Neuronal stem cell (in vitro differentiated cells): ENCODE data around the gene P4HA1.

Experiments used
- DNase-seq: peaks from one replicate; pipeline ENCODE4 v3.0.0-alpha.2; 2013; ENCODE audit warnings: low spot score
- H2AFZ ChIP-seq: one replicate; pipeline ENCODE4 v1.6.1; 2013; ENCODE audit warnings: mild to moderate bottlenecking, low read length, inconsistent platforms
- H2AK5ac ChIP-seq: 2 replicates; pipeline ENCODE4 v1.6.1; 2013; ENCODE audit warnings: low read depth, mild to moderate bottlenecking, inconsistent platforms, low read length, moderate library complexity, mixed read lengths
- H2BK120ac ChIP-seq: 2 replicates; pipeline ENCODE4 v1.6.1; 2013; ENCODE audit warnings: low read depth, mild to moderate bottlenecking, inconsistent platforms, low read length, moderate library complexity, mixed read lengths
- H2BK12ac ChIP-seq: one replicate; pipeline ENCODE4 v1.6.1; 2013; ENCODE audit warnings: low read length, inconsistent platforms
- H2BK15ac ChIP-seq: 2 replicates; pipeline ENCODE4 v1.6.1; 2013; ENCODE audit warnings: mild to moderate bottlenecking, low read length, inconsistent platforms, mixed read lengths
- H2BK5ac ChIP-seq: one replicate; pipeline ENCODE4 v1.6.1; 2013; ENCODE audit warnings: inconsistent platforms, mild to moderate bottlenecking, low read length, moderate library complexity
- H3K14ac ChIP-seq: one replicate; pipeline ENCODE4 v1.6.1; 2013; ENCODE audit warnings: low read length, inconsistent platforms
- H3K18ac ChIP-seq: 2 replicates; pipeline ENCODE4 v1.6.1; 2013; ENCODE audit warnings: low read length, inconsistent platforms
- H3K23ac ChIP-seq: 2 replicates; pipeline ENCODE4 v1.6.1; 2013; ENCODE audit warnings: low read depth, mild to moderate bottlenecking, mixed read lengths, low read length, inconsistent platforms; ENCODE audit not compliant: poor library complexity
- H3K27ac ChIP-seq: replicated peaks from 3 replicates; pipeline ENCODE4 v1.5.1; 2013; ENCODE audit warnings: low read length, inconsistent platforms
- H3K27me3 ChIP-seq, 3 experiments: 2 replicates each; pipeline ENCODE4 v1.6.1; 2013; ENCODE audit warnings: low read length in 3 of 3, mild to moderate bottlenecking in 2 of 3, inconsistent platforms in 1 of 3, low read depth in 1 of 3, mixed read lengths in 1 of 3, moderate library complexity in 1 of 3; ENCODE audit not compliant: control insufficient read depth in 3 of 3, insufficient read depth in 3 of 3
- H3K36me3 ChIP-seq, 2 donors: replicated peaks in 1 of 2; 2 replicates each; pipeline ENCODE4 v1.6.1; 2013; ENCODE audit warnings: low read length in 2 of 2; ENCODE audit not compliant: control insufficient read depth in 2 of 2, insufficient read depth in 2 of 2
- H3K4ac ChIP-seq: 2 replicates; pipeline ENCODE4 v1.6.1; 2013; ENCODE audit warnings: inconsistent platforms, mild to moderate bottlenecking, low read length, moderate library complexity
- H3K4me1 ChIP-seq, 2 donors: 1 replicate in 1 of 2; 2 replicates in 1 of 2; pipeline ENCODE4 v1.6.1; 2013; ENCODE audit warnings: low read length in 2 of 2, low read depth in 1 of 2; ENCODE audit not compliant: control insufficient read depth in 2 of 2, insufficient read depth in 1 of 2
- H3K4me2 ChIP-seq: one replicate; pipeline ENCODE4 v1.6.1; 2013; ENCODE audit warnings: mild to moderate bottlenecking, low read length, inconsistent platforms; ENCODE audit not compliant: insufficient read depth, poor library complexity, severe bottlenecking
- H3K4me3 ChIP-seq, 2 donors: 2 replicates each; pipeline ENCODE4 v1.5.1; 2013; ENCODE audit warnings: low read length in 2 of 2, mild to moderate bottlenecking in 2 of 2, inconsistent platforms in 1 of 2, moderate library complexity in 1 of 2
- H3K79me1 ChIP-seq: one replicate; pipeline ENCODE4 v1.6.1; 2013; ENCODE audit warnings: low read depth, mild to moderate bottlenecking, inconsistent platforms, low read length, moderate library complexity
- H3K9ac ChIP-seq: one replicate; pipeline ENCODE4 v1.6.1; 2013; ENCODE audit warnings: mild to moderate bottlenecking, low read depth, low read length, inconsistent platforms; ENCODE audit not compliant: poor library complexity
- H3K9me3 ChIP-seq, 2 donors: replicated peaks in 1 of 2; 2 replicates each; pipeline versions ENCODE3 to v1.6.1; 2013; ENCODE audit warnings: low read length in 2 of 2, mild to moderate bottlenecking in 2 of 2, inconsistent platforms in 1 of 2, low read depth in 1 of 2, mixed read lengths in 1 of 2, moderate library complexity in 1 of 2; ENCODE audit not compliant: control insufficient read depth in 2 of 2, insufficient read depth in 1 of 2
- H4K8ac ChIP-seq: one replicate; pipeline ENCODE4 v1.6.1; 2013; ENCODE audit warnings: low read depth, mild to moderate bottlenecking, inconsistent platforms, low read length, moderate library complexity
- H4K91ac ChIP-seq: one replicate; pipeline ENCODE4 v1.6.1; 2013; ENCODE audit warnings: low read length, low read depth, mild to moderate bottlenecking, inconsistent platforms; ENCODE audit not compliant: poor library complexity
- WGBS, 2 donors: extraction: QIAGEN DNeasy Blood & Tissue Kit; methylation state at CpG; one replicate each; pipeline ENCODE4 v1.1.7; 2013; ENCODE audit warnings: missing lambda C conversion rate in 2 of 2, mixed read lengths in 1 of 2; ENCODE audit not compliant: insufficient read length in 2 of 2, insufficient replicate concordance in 1 of 2; ENCODE audit errors: extremely low coverage in 2 of 2; 5-methylcytosine and 5-hydroxymethylcytosine counted together

Gene P4HA1

GRCh38 chr10:73119952-73120351, 23.3 kb upstream of the P4HA1 start:
- Histone ChIP-seq H2BK120ac (no peak overlapping the region), H3K4ac (no peak overlapping the region), H3K9ac (no peak overlapping the region), H3K79me1 (no peaks in the 10 kb centered on the region), H3K4me2 (no peak overlapping the region), H3K14ac (no peak overlapping the region), H3K4me1 (peaks cover 2 to 4% of the 10 kb centered on the region in 2 donors), H2BK5ac (no peak overlapping the region), H4K91ac (no peak overlapping the region), H2AK5ac (no peak overlapping the region), H2BK15ac (no peak overlapping the region), H4K8ac (no peak overlapping the region), H3K18ac (no peak overlapping the region), H3K9me3 (no peaks in the 10 kb centered on the region), H3K36me3 (peaks cover 2 to 40% of the 10 kb centered on the region in 2 donors), H2BK12ac (no peak overlapping the region), H2AFZ (no peak overlapping the region), H3K4me3 (no peak overlapping the region), H3K27me3 (no peaks in the 10 kb centered on the region), H3K23ac (no peak overlapping the region), H3K27ac (no peak overlapping the region)
- WGBS, 2 donors: no CpG with 5 or more reads among the region's 4 CpGs
- no peak for DNase-seq

GRCh38 chr10:73119457-73119856, 22.8 kb upstream of the P4HA1 start:
- H3K4me2 ChIP-seq: no peak overlapping the region
- H2BK15ac ChIP-seq: no peak overlapping the region
- H3K4me3 ChIP-seq: no peak overlapping the region
- peaks cover 2 to 36% of the 10 kb centered on the region in 2 donors for H3K36me3 ChIP-seq
- H2AFZ ChIP-seq: no peak overlapping the region
- H2BK5ac ChIP-seq: no peak overlapping the region
- no CpG with 5 or more reads among the region's 1 CpG for WGBS, 2 donors
- no peak for DNase-seq
- no peak overlapping the region for H4K91ac ChIP-seq
- no peak overlapping the region for H2AK5ac ChIP-seq
- no peaks in the 10 kb centered on the region for H3K27me3 ChIP-seq
- H2BK12ac ChIP-seq: no peak overlapping the region
- no peak overlapping the region for H3K23ac ChIP-seq
- H2BK120ac ChIP-seq: no peak overlapping the region
- H3K18ac ChIP-seq: no peak overlapping the region
- H3K4ac ChIP-seq: no peak overlapping the region
- no peak overlapping the region for H4K8ac ChIP-seq
- H3K79me1 ChIP-seq: no peaks in the 10 kb centered on the region
- no peak overlapping the region for H3K9ac ChIP-seq
- H3K14ac ChIP-seq: no peak overlapping the region
- no peaks in the 10 kb centered on the region for H3K9me3 ChIP-seq
- peaks cover 2 to 4% of the 10 kb centered on the region in 2 donors for H3K4me1 ChIP-seq
- H3K27ac ChIP-seq: no peak overlapping the region

DNA sequence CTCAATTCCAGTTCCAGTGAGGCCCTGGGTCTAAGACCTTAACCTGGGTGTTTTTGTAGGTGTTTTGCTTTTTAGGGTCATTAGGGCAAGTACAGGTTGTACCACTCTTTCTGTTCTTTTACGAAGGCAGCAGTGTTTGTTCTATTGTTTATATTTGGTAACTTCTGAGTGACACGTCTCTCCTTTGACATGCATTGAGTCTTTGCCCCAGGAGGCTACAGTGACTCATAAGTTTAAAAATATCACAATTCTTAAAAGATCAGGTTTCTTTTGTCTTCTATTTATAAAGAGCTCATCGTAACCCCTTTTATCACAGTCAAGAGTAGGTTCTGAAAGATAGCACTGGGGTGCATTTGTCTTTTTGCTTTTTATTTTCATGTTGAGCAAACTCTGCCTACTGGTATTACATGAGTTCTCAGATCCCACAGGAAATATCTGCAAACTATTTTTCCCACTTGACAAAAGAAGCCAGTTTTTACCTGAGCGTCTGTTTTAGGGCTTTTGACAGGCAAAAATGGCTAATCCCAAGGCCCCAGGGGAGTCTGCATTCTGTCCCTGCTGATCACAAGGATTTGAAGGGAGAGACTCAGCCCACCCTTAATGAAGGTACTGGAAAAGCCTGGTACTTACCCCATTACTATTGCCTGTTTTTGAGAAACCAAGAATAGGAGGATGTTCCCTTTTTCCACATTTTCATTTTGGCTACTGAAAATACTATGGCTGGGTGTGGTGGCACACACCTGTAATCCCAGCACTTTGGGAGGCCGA, 21.5 kb upstream of the P4HA1 start:
- Histone ChIP-seq H3K14ac (no peak overlapping the region), H3K27ac (no peak overlapping the region), H2BK5ac (no peak overlapping the region), H3K4me2 (no peak overlapping the region), H4K8ac (no peak overlapping the region), H2BK12ac (no peak overlapping the region), H3K9ac (no peak overlapping the region), H3K4ac (no peak overlapping the region), H3K23ac (no peak overlapping the region), H3K27me3 (no peaks in the 10 kb centered on the region), H3K36me3 (peaks cover 0 to 26% of the 10 kb centered on the region in 2 donors), H2AFZ (no peak overlapping the region), H3K79me1 (no peaks in the 10 kb centered on the region), H2BK120ac (no peak overlapping the region), H2BK15ac (no peak overlapping the region), H4K91ac (no peak overlapping the region), H2AK5ac (no peak overlapping the region), H3K18ac (no peak overlapping the region), H3K4me3 (no peak overlapping the region), H3K4me1 (peaks cover 2 to 4% of the 10 kb centered on the region in 2 donors), H3K9me3 (no peaks in the 10 kb centered on the region)
- WGBS, 2 donors: no CpG with 5 or more reads among the region's 5 CpGs
- DNase-seq: no peak

GRCh38 chr10:73116017-73116416, 19.4 kb upstream of the P4HA1 start:
- DNase-seq: no peak
- H3K14ac ChIP-seq: no peak overlapping the region
- H2BK5ac ChIP-seq: no peak overlapping the region
- H3K4me2 ChIP-seq: no peak overlapping the region
- no peak overlapping the region for H4K8ac ChIP-seq
- H2AFZ ChIP-seq: no peak overlapping the region
- no peak overlapping the region for H3K4ac ChIP-seq
- no peak overlapping the region for H3K23ac ChIP-seq
- no peak overlapping the region for H3K27ac ChIP-seq
- H4K91ac ChIP-seq: no peak overlapping the region
- no peak overlapping the region for H2AK5ac ChIP-seq
- H3K18ac ChIP-seq: no peak overlapping the region
- no peak overlapping the region for H2BK120ac ChIP-seq
- H3K4me3 ChIP-seq: no peak overlapping the region
- no peak overlapping the region for H2BK15ac ChIP-seq
- peaks cover 2 to 4% of the 10 kb centered on the region in 2 donors for H3K4me1 ChIP-seq
- H3K9me3 ChIP-seq: no peaks in the 10 kb centered on the region
- no peak overlapping the region for H3K9ac ChIP-seq
- no peak overlapping the region for H2BK12ac ChIP-seq
- WGBS, 2 donors: no CpG with 5 or more reads among the region's 1 CpG
- no peaks in the 10 kb centered on the region for H3K79me1 ChIP-seq
- H3K27me3 ChIP-seq: no peaks in the 10 kb centered on the region
- peaks cover 0 to 22% of the 10 kb centered on the region in 2 donors for H3K36me3 ChIP-seq
